ENCODE results near the gene ZBTB7B. TPM values are rescaled to one million over a fixed set of nuclear protein-coding genes. Genes with fewer than 3 reads are reported as not detected.

Gene ZBTB7B
- total and polyA plus RNA-seq, 7 experiments from 2014 or later: 3.0 to 139 (median 57.2) TPM

- intact Hi-C loops (cut with micrococcal nuclease): loop anchor here in 1 of 2 donors (5.0 kb wide), 1 partner anchor 742 kb away; the partner anchor contains the start of gene UBAP2L
- Mint-ChIP-seq H3K4me3 (no peak overlapping the region), H3K9me3 (no peaks in the 10 kb centered on the region), H3K27me3 (no peaks in the 10 kb centered on the region), H3K27ac (peak overlapping the region in 5 of 9 donors; percentile 22 to 95 (median 59)), H3K4me1 (peaks cover 20 to 55% (median 42%) of the 10 kb centered on the region in 7 donors), H3K36me3 (peaks cover 0 to 15% (median 3%) of the 10 kb centered on the region in 5 donors)
- Histone ChIP-seq H3K27ac (ENCODE audit: low read depth, low read length) (no peak overlapping the region), H3K4me3 (ENCODE audit: low read length) (no peak overlapping the region), H3K36me3 (ENCODE audit: control insufficient read depth in 2 of 3, insufficient read depth in 3 of 3, low read length in 3 of 3) (peaks cover 16 to 74% (median 19%) of the 10 kb centered on the region in 3 experiments), H3K27me3 (ENCODE audit: control insufficient read depth in 2 of 2, insufficient read depth in 2 of 2, low read length in 2 of 2) (no peaks in the 10 kb centered on the region), H3K4me1 (ENCODE audit: control insufficient read depth in 2 of 2, insufficient read depth in 2 of 2, low read length in 2 of 2) (peaks cover 16 to 23% of the 10 kb centered on the region in 2 donors), H3K9me3 (ENCODE audit: control insufficient read depth in 2 of 3, low read length in 3 of 3) (no peaks in the 10 kb centered on the region)
- DNase-seq (no peak), ATAC-seq (no peak)
- ChIA-PET CTCF (interaction anchor here (0.8 to 7.6 kb wide), 4 partner anchors 14 to 96 kb away, joined by 3 to 72 read pairs (median 3); no protein-coding TSS in a partner anchor), POLR2A (interaction anchor here (0.6 to 13.7 kb wide), 7 partner anchors 9 to 374 kb away, joined by 3 to 160 read pairs (median 5); partner anchors contain the start of genes CKS1B, PBXIP1, PMVK and SHC1)
These were observed 38.2 kb upstream of the ZBTB7B start for GRCh38 chr1:154964359-154964758.

- Mint-ChIP-seq H3K27ac (peak overlapping the region in 3 of 9 donors; percentile 33 to 59 (median 46)), H3K36me3 (peaks cover 0 to 17% (median 3%) of the 10 kb centered on the region in 5 donors), H3K27me3 (no peaks in the 10 kb centered on the region), H3K4me3 (no peak overlapping the region), H3K4me1 (peaks cover 14 to 54% (median 35%) of the 10 kb centered on the region in 7 donors), H3K9me3 (no peaks in the 10 kb centered on the region)
- POLR2A ChIA-PET: interaction anchor here (0.9 to 13.7 kb wide), 7 partner anchors 8 to 50 kb away, joined by 3 to 160 read pairs (median 5); partner anchors contain the start of genes CKS1B, LENEP and SHC1
- CTCF ChIA-PET: interaction anchor here (7.6 kb wide), 1 partner anchor 51 kb away, joined by 72 read pairs; no protein-coding TSS in a partner anchor
- ATAC-seq (no peak), DNase-seq (no peak)
- intact Hi-C loops (cut with micrococcal nuclease): no loop called here
- Histone ChIP-seq H3K27me3 (ENCODE audit: control insufficient read depth in 2 of 2, insufficient read depth in 2 of 2, low read length in 2 of 2) (no peaks in the 10 kb centered on the region), H3K27ac (ENCODE audit: low read depth, low read length) (no peak overlapping the region), H3K36me3 (ENCODE audit: control insufficient read depth in 2 of 3, insufficient read depth in 3 of 3, low read length in 3 of 3) (peaks cover 16 to 80% (median 19%) of the 10 kb centered on the region in 3 experiments), H3K4me3 (ENCODE audit: low read length) (no peak overlapping the region), H3K9me3 (ENCODE audit: control insufficient read depth in 2 of 3, low read length in 3 of 3) (no peaks in the 10 kb centered on the region), H3K4me1 (ENCODE audit: control insufficient read depth in 2 of 2, insufficient read depth in 2 of 2, low read length in 2 of 2) (peaks cover 11 to 23% of the 10 kb centered on the region in 2 donors)
These were observed 36.5 kb upstream of the ZBTB7B start for GRCh38 chr1:154966111-154966510.

GRCh38 chr1:154967331-154967950 lies 35.2 kb upstream of the ZBTB7B start:
- ChIA-PET POLR2A (interaction anchor here (1.1 to 13.7 kb wide), 4 partner anchors 7 to 49 kb away, joined by 3 to 160 read pairs (median 12); partner anchors contain the start of genes CKS1B, LENEP and SHC1), CTCF (interaction anchor here (7.6 kb wide), 1 partner anchor 50 kb away, joined by 72 read pairs; no protein-coding TSS in a partner anchor)
- peak overlapping the region in 6 of 9 donors; percentile 13 to 58 (median 32) for H3K27ac Mint-ChIP-seq
- intact Hi-C loops (cut with micrococcal nuclease): no loop called here
- DNase-seq (no peak), ATAC-seq (no peak)
- H3K9me3 Mint-ChIP-seq: peaks cover 0 to 2% (median 0%) of the 10 kb centered on the region in 11 donors
- H3K4me1 Mint-ChIP-seq: peaks cover 26 to 59% (median 42%) of the 10 kb centered on the region in 7 donors
- H3K36me3 Mint-ChIP-seq: peaks cover 0 to 22% (median 3%) of the 10 kb centered on the region in 5 donors
- H3K27me3 Mint-ChIP-seq: no peaks in the 10 kb centered on the region
- Histone ChIP-seq H3K9me3 (ENCODE audit: control insufficient read depth in 2 of 3, low read length in 3 of 3) (no peaks in the 10 kb centered on the region), H3K4me3 (ENCODE audit: low read length) (no peak overlapping the region), H3K27me3 (ENCODE audit: control insufficient read depth in 2 of 2, insufficient read depth in 2 of 2, low read length in 2 of 2) (no peaks in the 10 kb centered on the region), H3K27ac (ENCODE audit: low read depth, low read length) (no peak overlapping the region), H3K4me1 (ENCODE audit: control insufficient read depth in 2 of 2, insufficient read depth in 2 of 2, low read length in 2 of 2) (peaks cover 13 to 29% of the 10 kb centered on the region in 2 donors), H3K36me3 (ENCODE audit: control insufficient read depth in 2 of 3, insufficient read depth in 3 of 3, low read length in 3 of 3) (peaks cover 16 to 79% (median 19%) of the 10 kb centered on the region in 3 experiments)
- no peak overlapping the region for H3K4me3 Mint-ChIP-seq

GRCh38 chr1:154968731-154969130 lies 33.9 kb upstream of the ZBTB7B start:
- Mint-ChIP-seq H3K27me3 (no peaks in the 10 kb centered on the region), H3K36me3 (peaks cover 0 to 18% (median 2%) of the 10 kb centered on the region in 5 donors), H3K4me3 (no peak overlapping the region), H3K9me3 (peaks cover 0 to 2% (median 0%) of the 10 kb centered on the region in 11 donors), H3K4me1 (peaks cover 30 to 55% (median 37%) of the 10 kb centered on the region in 7 donors), H3K27ac (peak overlapping the region in 8 of 9 donors; percentile 36 to 86 (median 66))
- no peak for ATAC-seq
- ChIA-PET CTCF (no interaction called here), POLR2A (interaction anchor here (11.7 kb wide), 1 partner anchor 8 kb away, joined by 160 read pairs; the partner anchor contains the start of genes PBXIP1 and PYGO2)
- Histone ChIP-seq H3K9me3 (ENCODE audit: control insufficient read depth in 2 of 3, low read length in 3 of 3) (no peaks in the 10 kb centered on the region), H3K4me1 (ENCODE audit: control insufficient read depth in 2 of 2, insufficient read depth in 2 of 2, low read length in 2 of 2) (peaks cover 20 to 26% of the 10 kb centered on the region in 2 donors), H3K27ac (ENCODE audit: low read depth, low read length) (peak overlapping the region; percentile 51), H3K4me3 (ENCODE audit: low read length) (no peak overlapping the region), H3K27me3 (ENCODE audit: control insufficient read depth in 2 of 2, insufficient read depth in 2 of 2, low read length in 2 of 2) (no peaks in the 10 kb centered on the region), H3K36me3 (ENCODE audit: control insufficient read depth in 2 of 3, insufficient read depth in 3 of 3, low read length in 3 of 3) (peaks cover 13 to 75% (median 19%) of the 10 kb centered on the region in 3 experiments)
- intact Hi-C loops (cut with micrococcal nuclease): no loop called here
- DNase-seq: no peak

- Histone ChIP-seq H3K4me1 (ENCODE audit: control insufficient read depth in 2 of 2, insufficient read depth in 2 of 2, low read length in 2 of 2) (peaks cover 20 to 26% of the 10 kb centered on the region in 2 donors), H3K36me3 (ENCODE audit: control insufficient read depth in 2 of 3, insufficient read depth in 3 of 3, low read length in 3 of 3) (peaks cover 11 to 70% (median 19%) of the 10 kb centered on the region in 3 experiments), H3K4me3 (ENCODE audit: low read length) (no peak overlapping the region), H3K27ac (ENCODE audit: low read depth, low read length) (peak overlapping the region; percentile 51), H3K9me3 (ENCODE audit: control insufficient read depth in 2 of 3, low read length in 3 of 3) (no peaks in the 10 kb centered on the region), H3K27me3 (ENCODE audit: control insufficient read depth in 2 of 2, insufficient read depth in 2 of 2, low read length in 2 of 2) (no peaks in the 10 kb centered on the region)
- H3K27me3 Mint-ChIP-seq: no peaks in the 10 kb centered on the region
- H3K27ac Mint-ChIP-seq: peak overlapping the region; percentile 8 to 86 (median 60)
- ChIA-PET CTCF (interaction anchor here (1.1 to 1.8 kb wide), 2 partner anchors 25 to 30 kb away, joined by 3 to 6 read pairs; no protein-coding TSS in a partner anchor), POLR2A (interaction anchor here (11.7 kb wide), 1 partner anchor 9 kb away, joined by 160 read pairs; the partner anchor contains the start of genes PBXIP1 and PYGO2)
- peaks cover 0 to 15% (median 0%) of the 10 kb centered on the region in 5 donors for H3K36me3 Mint-ChIP-seq
- ATAC-seq: no peak
- no peak for DNase-seq
- peak overlapping the region in 2 of 10 donors; percentile 43 to 48 for H3K4me3 Mint-ChIP-seq
- peaks cover 0 to 2% (median 0%) of the 10 kb centered on the region in 11 donors for H3K9me3 Mint-ChIP-seq
- intact Hi-C loops (cut with micrococcal nuclease): no loop called here
- H3K4me1 Mint-ChIP-seq: peaks cover 27 to 52% (median 34%) of the 10 kb centered on the region in 7 donors
These were observed 33.4 kb upstream of the ZBTB7B start for GRCh38 chr1:154969246-154969645.

GRCh38 chr1:154969860-154970452 lies 32.6 kb upstream of the ZBTB7B start:
- Mint-ChIP-seq H3K27me3 (no peaks in the 10 kb centered on the region), H3K36me3 (peaks cover 0 to 15% (median 0%) of the 10 kb centered on the region in 5 donors), H3K27ac (peak overlapping the region in 8 of 9 donors; percentile 8 to 86 (median 67)), H3K4me1 (peaks cover 27 to 48% (median 34%) of the 10 kb centered on the region in 7 donors), H3K4me3 (peak overlapping the region in 1 of 10 donors; percentile 48), H3K9me3 (peaks cover 0 to 2% (median 0%) of the 10 kb centered on the region in 11 donors)
- H3K4me1 ChIP-seq (ENCODE audit: control insufficient read depth in 2 of 2, insufficient read depth in 2 of 2, low read length in 2 of 2): peaks cover 20 to 26% of the 10 kb centered on the region in 2 donors
- POLR2A ChIA-PET: interaction anchor here (0.9 to 11.7 kb wide), 7 partner anchors 10 to 74 kb away, joined by 3 to 160 read pairs (median 3); partner anchors contain the start of genes FLAD1, PBXIP1 and PYGO2
- intact Hi-C loops (cut with micrococcal nuclease): loop anchor here in 1 of 2 donors (10.0 kb wide), 1 partner anchor 355 kb away; the partner anchor contains the start of gene RUSC1
- H3K4me3 ChIP-seq (ENCODE audit: low read length): no peak overlapping the region
- H3K27ac ChIP-seq (ENCODE audit: low read depth, low read length): peak overlapping the region; percentile 51
- no peaks in the 10 kb centered on the region for H3K27me3 ChIP-seq (ENCODE audit: control insufficient read depth in 2 of 2, insufficient read depth in 2 of 2, low read length in 2 of 2)
- CTCF ChIA-PET: interaction anchor here (1.1 to 10.5 kb wide), 4 partner anchors 13 to 45 kb away, joined by 3 to 94 read pairs (median 6); partner anchors contain the start of gene FLAD1
- no peaks in the 10 kb centered on the region for H3K9me3 ChIP-seq (ENCODE audit: control insufficient read depth in 2 of 3, low read length in 3 of 3)
- no peak for DNase-seq
- no peak for ATAC-seq
- peaks cover 11 to 63% (median 19%) of the 10 kb centered on the region in 3 experiments for H3K36me3 ChIP-seq (ENCODE audit: control insufficient read depth in 2 of 3, insufficient read depth in 3 of 3, low read length in 3 of 3)

Measured in naive thymus-derived CD4-positive, alpha-beta T cell (primary cell).